PC-9 (cell line): ENCODE data around the gene TMOD3. TPM values are rescaled to one million over a fixed set of nuclear protein-coding genes. Genes with fewer than 3 reads are reported as not detected.

Source experiments
- BruUV-seq: library from RNA; stranded (reverse); fragments of 400-500 nt; replicated peaks from 2 replicates; lab custom pipeline; 2021; lab: Mats Ljungman, UMichigan
- CTCF ChIA-PET: fragments of 300-600 bp; sonication (Branson Sonifier 250); formaldehyde crosslinking; loops from one replicate; lab custom pipeline; 2022; ENCODE audit warnings: antibody characterized with exemption; lab: Charles Lee
- POLR2A ChIA-PET: fragments of 300-600 bp; sonication (Branson Sonifier 250); formaldehyde crosslinking; loops from one replicate; lab custom pipeline; 2022; ENCODE audit warnings: antibody characterized with exemption; ENCODE audit not compliant: unreplicated experiment; lab: Charles Lee
- DNase-seq, 2 experiments: peaks; one replicate each; pipeline versions ENCODE4 v3.0.0 to v3.0.0-alpha.2; 2015 to 2022; ENCODE audit warnings: mixed read lengths in 1 of 2
- H2AFZ ChIP-seq: fragments of 200-600 bp; sonication (generic); 2 replicates; pipeline ENCODE4 v1.8.1; 2017; ENCODE audit warnings: antibody characterized with exemption
- H3F3A ChIP-seq: fragments of 200-600 bp; sonication (generic); 2 replicates; pipeline ENCODE4 v1.8.1; 2017; ENCODE audit warnings: antibody characterized with exemption, mild to moderate bottlenecking, low read depth; ENCODE audit not compliant: insufficient read depth
- H3K27ac ChIP-seq: fragments of 200-600 bp; sonication (generic); 2 replicates; pipeline ENCODE4 v1.6.1; 2016; ENCODE audit warnings: mixed run types
- H3K27me3 ChIP-seq: fragments of 200-600 bp; sonication (generic); 2 replicates; pipeline ENCODE4 v1.6.1; 2016; ENCODE audit warnings: low read depth, mixed run types; ENCODE audit not compliant: insufficient read depth
- H3K36me3 ChIP-seq: fragments of 200-600 bp; sonication (generic); 2 replicates; pipeline ENCODE4 v1.6.1; 2016; ENCODE audit warnings: low read depth, mixed run types
- H3K4me1 ChIP-seq: fragments of 200-600 bp; sonication (generic); replicated peaks from 2 replicates; pipeline ENCODE4 v1.6.1; 2016; ENCODE audit warnings: mixed run types; ENCODE audit not compliant: insufficient read depth
- H3K4me2 ChIP-seq: fragments of 200-600 bp; sonication (generic); 2 replicates; pipeline ENCODE4 v1.6.1; 2017; ENCODE audit warnings: mixed run types
- H3K4me3 ChIP-seq: fragments of 200-600 bp; sonication (generic); 2 replicates; pipeline ENCODE4 v1.6.1; 2016; ENCODE audit warnings: mixed run types
- H3K79me2 ChIP-seq: fragments of 200-600 bp; sonication (generic); 2 replicates; pipeline ENCODE4 v1.6.1; 2017; ENCODE audit warnings: low read depth, mixed run types
- H3K9me2 ChIP-seq: fragments of 200-600 bp; sonication (generic); 2 replicates; pipeline ENCODE4 v1.8.1; 2017; ENCODE audit warnings: mild to moderate bottlenecking; ENCODE audit not compliant: insufficient read depth
- H3K9me3 ChIP-seq: fragments of 200-600 bp; sonication (generic); 2 replicates; pipeline ENCODE4 v1.8.1; 2016; ENCODE audit warnings: low read depth; ENCODE audit not compliant: insufficient read depth
- H4K20me1 ChIP-seq: fragments of 200-600 bp; sonication (generic); 2 replicates; pipeline ENCODE4 v1.8.1; 2017; ENCODE audit not compliant: insufficient read depth
- EZH2 ChIP-seq: fragments of 200-600 bp; sonication (generic); IDR thresholded peaks from 2 replicates; pipeline ENCODE4 v1.8.0; 2017; ENCODE audit warnings: antibody characterized with exemption, low read depth
- intact Hi-C: fragments of 100-400 bp; cut with micrococcal nuclease; formaldehyde crosslinking; loops from one replicate; pipeline ENCODE4 v1.10.0; 2022; ENCODE audit not compliant: unreplicated experiment
- total RNA-seq: library from RNA; stranded (reverse); gene quantifications from 2 replicates; pipeline ENCODE4 v1.2.3, GENCODE V29; 2021
- TF ChIP-seq, protein P1 (sequence below): fragments of 200-600 bp; sonication (generic); conservative IDR thresholded peaks from 2 replicates; pipeline ENCODE4 v1.6.1; 2017; ENCODE audit warnings: mixed run types, antibody characterized with exemption, mild to moderate bottlenecking, moderate library complexity

TMOD3 gene
- total RNA-seq, 1 experiment from 2014 or later, result 125 TPM

DNA sequence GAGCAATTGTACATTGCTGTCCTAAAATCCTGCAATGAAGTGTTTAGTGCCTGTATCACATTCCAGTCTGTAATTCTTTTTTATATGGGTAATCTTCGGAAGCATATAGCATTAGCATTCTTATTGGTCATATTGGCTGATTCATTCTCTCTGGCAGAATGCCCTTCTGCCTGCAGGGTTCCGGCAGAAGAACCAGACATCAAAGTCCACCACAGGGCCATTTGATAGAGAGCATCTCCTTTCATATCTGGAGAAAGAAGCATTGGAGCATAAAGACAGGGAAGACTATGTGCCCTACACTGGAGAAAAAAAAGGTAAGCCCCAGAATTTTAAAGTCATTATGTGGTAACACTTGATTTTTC lies 39.6 kb downstream of the TMOD3 start:
- H3K79me2 ChIP-seq, result peaks cover 62% of the 10 kb centered on the region
- no peaks in the 10 kb centered on the region for H4K20me1 ChIP-seq
- peaks cover 30% of the 10 kb centered on the region for H3K36me3 ChIP-seq
- ChIA-PET POLR2A (interaction anchor here (0.6 kb wide), 1 partner anchor 28 kb away, joined by 3 read pairs; no protein-coding TSS in a partner anchor), CTCF (no interaction called here)
- H3F3A ChIP-seq, result peaks cover 32% of the 10 kb centered on the region
- no peak for TF ChIP-seq EZH2
- TF ChIP-seq, protein P1, sequence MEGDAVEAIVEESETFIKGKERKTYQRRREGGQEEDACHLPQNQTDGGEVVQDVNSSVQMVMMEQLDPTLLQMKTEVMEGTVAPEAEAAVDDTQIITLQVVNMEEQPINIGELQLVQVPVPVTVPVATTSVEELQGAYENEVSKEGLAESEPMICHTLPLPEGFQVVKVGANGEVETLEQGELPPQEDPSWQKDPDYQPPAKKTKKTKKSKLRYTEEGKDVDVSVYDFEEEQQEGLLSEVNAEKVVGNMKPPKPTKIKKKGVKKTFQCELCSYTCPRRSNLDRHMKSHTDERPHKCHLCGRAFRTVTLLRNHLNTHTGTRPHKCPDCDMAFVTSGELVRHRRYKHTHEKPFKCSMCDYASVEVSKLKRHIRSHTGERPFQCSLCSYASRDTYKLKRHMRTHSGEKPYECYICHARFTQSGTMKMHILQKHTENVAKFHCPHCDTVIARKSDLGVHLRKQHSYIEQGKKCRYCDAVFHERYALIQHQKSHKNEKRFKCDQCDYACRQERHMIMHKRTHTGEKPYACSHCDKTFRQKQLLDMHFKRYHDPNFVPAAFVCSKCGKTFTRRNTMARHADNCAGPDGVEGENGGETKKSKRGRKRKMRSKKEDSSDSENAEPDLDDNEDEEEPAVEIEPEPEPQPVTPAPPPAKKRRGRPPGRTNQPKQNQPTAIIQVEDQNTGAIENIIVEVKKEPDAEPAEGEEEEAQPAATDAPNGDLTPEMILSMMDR, result no peak
- H3K4me3 ChIP-seq, result no peak overlapping the region
- peak overlapping the region; percentile 67 for H3K27ac ChIP-seq
- H3K9me2 ChIP-seq, result no peaks in the 10 kb centered on the region
- H3K4me2 ChIP-seq, result peak overlapping the region; percentile 20
- H3K9me3 ChIP-seq, result no peaks in the 10 kb centered on the region
- no TSS peak for BruUV-seq
- H3K4me1 ChIP-seq, result peaks cover 42% of the 10 kb centered on the region
- intact Hi-C loops, result no loop called here
- H3K27me3 ChIP-seq, result no peaks in the 10 kb centered on the region
- peak; percentile 69 to 78 for DNase-seq
- no peak overlapping the region for H2AFZ ChIP-seq

DNA sequence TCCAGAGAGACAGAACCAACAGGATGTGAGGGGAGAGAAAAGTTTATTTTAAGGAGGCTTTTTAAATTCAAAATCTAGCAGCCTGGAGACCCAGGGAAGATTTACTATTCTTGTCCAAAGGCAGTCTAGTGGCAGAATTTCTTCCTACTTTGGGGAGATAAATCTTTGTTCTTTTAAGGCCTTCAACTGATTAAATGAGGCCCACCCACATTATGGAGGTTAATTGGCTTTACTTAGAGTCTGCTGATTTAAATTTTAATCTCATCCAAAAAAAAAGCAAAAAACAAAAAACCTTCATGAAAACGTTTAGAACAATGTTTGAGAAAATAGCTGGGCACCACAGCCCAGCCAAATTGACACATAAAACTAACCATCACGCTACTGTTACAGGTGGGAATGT lies 41.3 kb downstream of the TMOD3 start:
- Histone ChIP-seq H3K27ac (no peak overlapping the region), H3K4me1 (peaks cover 57% of the 10 kb centered on the region), H3K4me3 (no peak overlapping the region), H3K36me3 (peaks cover 30% of the 10 kb centered on the region), H3F3A (peaks cover 46% of the 10 kb centered on the region), H3K4me2 (no peak overlapping the region), H2AFZ (no peak overlapping the region), H3K79me2 (peaks cover 58% of the 10 kb centered on the region), H3K9me2 (no peaks in the 10 kb centered on the region), H3K27me3 (no peaks in the 10 kb centered on the region), H3K9me3 (no peaks in the 10 kb centered on the region), H4K20me1 (no peaks in the 10 kb centered on the region)
- no peak for DNase-seq
- TF ChIP-seq EZH2, result no peak
- TF ChIP-seq, protein P1, result no peak
- ChIA-PET POLR2A (no interaction called here), CTCF (no interaction called here)
- intact Hi-C loops, result no loop called here
- no TSS peak for BruUV-seq

DNA sequence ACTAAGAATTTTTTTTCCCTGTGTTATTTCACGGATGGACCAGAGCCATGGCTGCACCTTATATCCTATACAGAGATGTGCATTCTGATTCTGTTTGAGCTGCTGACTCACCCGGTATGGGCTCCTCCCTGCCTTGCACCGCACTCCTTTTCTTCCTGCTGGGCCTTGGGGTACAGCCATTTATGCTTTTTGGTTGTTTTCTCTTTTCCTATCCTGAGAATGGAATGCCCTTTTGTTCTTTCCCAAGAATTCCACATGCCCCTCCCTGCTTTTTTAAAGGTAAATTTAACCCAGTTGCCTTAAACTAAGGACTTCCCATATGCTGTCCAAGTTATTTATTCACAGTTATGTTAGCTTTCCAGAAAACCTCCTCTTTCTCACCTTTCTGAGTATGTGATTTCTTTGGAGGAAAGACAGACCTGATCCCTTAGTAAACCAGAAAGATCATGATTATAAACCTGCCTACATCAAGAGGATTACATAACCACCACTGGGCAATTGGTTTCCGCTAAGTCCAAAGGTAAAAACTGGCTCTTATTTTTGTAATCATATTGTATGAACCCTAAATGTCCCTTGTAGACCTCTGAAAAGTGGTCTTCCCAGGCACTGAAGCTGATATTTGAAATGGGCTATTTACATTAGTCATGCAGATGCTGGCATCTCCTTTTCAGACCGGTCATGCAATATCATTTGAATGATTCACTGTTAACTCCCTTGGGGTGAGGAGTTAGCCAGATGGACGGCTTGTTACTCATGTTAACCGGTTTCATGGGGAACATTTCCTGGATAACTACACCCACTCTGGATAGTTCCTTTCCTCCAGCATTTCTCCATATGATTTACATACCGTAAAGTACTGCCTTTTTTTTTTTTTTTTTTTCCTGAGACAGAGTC lies 45.5 kb downstream of the TMOD3 start:
- ChIA-PET POLR2A (interaction anchor here (0.6 kb wide), 1 partner anchor 222 kb away, joined by 3 read pairs; no protein-coding TSS in a partner anchor), CTCF (interaction anchor here (0.5 kb wide), 1 partner anchor 39 kb away, joined by 3 read pairs; no protein-coding TSS in a partner anchor)
- peaks cover 51% of the 10 kb centered on the region for H3F3A ChIP-seq
- TF ChIP-seq EZH2, result no peak
- TF ChIP-seq, protein P1, result no peak
- no peaks in the 10 kb centered on the region for H3K9me2 ChIP-seq
- H3K27me3 ChIP-seq, result no peaks in the 10 kb centered on the region
- intact Hi-C loops, result loop anchor here (1.0 kb wide), 4 partner anchors 29 to 88 kb away; no protein-coding TSS in a partner anchor
- BruUV-seq, result TSS peak; percentile 84
- peaks cover 60% of the 10 kb centered on the region for H3K4me1 ChIP-seq
- peaks cover 69% of the 10 kb centered on the region for H3K79me2 ChIP-seq
- no peaks in the 10 kb centered on the region for H3K9me3 ChIP-seq
- peak overlapping the region; percentile 34; the same call in 1 of the 2 replicates for H3K4me3 ChIP-seq
- peak overlapping the region; percentile 100 for H3K27ac ChIP-seq
- DNase-seq, result peak; percentile 83 to 96
- no peak overlapping the region for H2AFZ ChIP-seq
- no peaks in the 10 kb centered on the region for H4K20me1 ChIP-seq
- peak overlapping the region; percentile 78 for H3K4me2 ChIP-seq
- peaks cover 22% of the 10 kb centered on the region for H3K36me3 ChIP-seq
